ENCODE data around the gene VPS51. TPM values are rescaled to one million over a fixed set of nuclear protein-coding genes. Genes with fewer than 3 reads are reported as not detected.

VPS51 gene
- total RNA-seq, 1 experiment from 2014 or later: 77.0 TPM

GRCh38 chr11:65134952-65135632, 39.1 kb downstream of the VPS51 start:
- H3K27me3 Mint-ChIP-seq (ENCODE audit: insufficient read depth, unreplicated experiment): no peaks in the 10 kb centered on the region
- intact Hi-C loops (cut with micrococcal nuclease): loop anchor here (2.0 kb wide), 1 partner anchor 46 kb away; the partner anchor contains the start of gene CAPN1
- peak overlapping the region; percentile 99 for H3K4me3 Mint-ChIP-seq (ENCODE audit: unreplicated experiment)
- peaks cover 27% of the 10 kb centered on the region for H3K36me3 Mint-ChIP-seq (ENCODE audit: insufficient read depth, unreplicated experiment)
- H3K4me1 Mint-ChIP-seq (ENCODE audit: insufficient read depth, unreplicated experiment): peaks cover 28% of the 10 kb centered on the region
- CTCF ChIA-PET: interaction anchor here (0.8 to 1.8 kb wide), 4 partner anchors 9 to 48 kb away, joined by 4 to 9 read pairs (median 4); no protein-coding TSS in a partner anchor
- no peak for TF ChIP-seq CTCF (IDR thresholded peaks at IDR 0.05; ENCODE audit: unreplicated experiment)
- H3K27ac Mint-ChIP-seq (ENCODE audit: low read depth, unreplicated experiment): peak overlapping the region; percentile 100
- DNase-seq (ENCODE audit: unreplicated experiment): peak; percentile 98
- POLR2A ChIA-PET: interaction anchor here (0.5 to 8.2 kb wide), 35 partner anchors 9 to 906 kb away, joined by 3 to 157 read pairs (median 4); partner anchors contain the start of genes ATG2A, BANF1, CAPN1 and CDC42BPG
- TSS peak; percentile 73 for BruUV-seq (replicated peaks)
- no peaks in the 10 kb centered on the region for H3K9me3 Mint-ChIP-seq (ENCODE audit: unreplicated experiment)

- TF ChIP-seq CTCF (IDR thresholded peaks at IDR 0.05; ENCODE audit: unreplicated experiment): no peak
- Mint-ChIP-seq H3K4me1 (ENCODE audit: insufficient read depth, unreplicated experiment) (peaks cover 28% of the 10 kb centered on the region), H3K27ac (ENCODE audit: low read depth, unreplicated experiment) (peak overlapping the region; percentile 100), H3K9me3 (ENCODE audit: unreplicated experiment) (no peaks in the 10 kb centered on the region), H3K4me3 (ENCODE audit: unreplicated experiment) (peak overlapping the region; percentile 99), H3K27me3 (ENCODE audit: insufficient read depth, unreplicated experiment) (no peaks in the 10 kb centered on the region), H3K36me3 (ENCODE audit: insufficient read depth, unreplicated experiment) (peaks cover 22% of the 10 kb centered on the region)
- no peak for DNase-seq (ENCODE audit: unreplicated experiment)
- ChIA-PET POLR2A (interaction anchor here (0.5 to 8.2 kb wide), 31 partner anchors 9 to 905 kb away, joined by 3 to 157 read pairs (median 4); partner anchors contain the start of genes ATG2A, BANF1, CAPN1 and CDC42BPG), CTCF (interaction anchor here (0.8 to 1.8 kb wide), 4 partner anchors 9 to 48 kb away, joined by 4 to 9 read pairs (median 4); partner anchors contain the start of genes FAU and MRPL49)
- no TSS peak for BruUV-seq (replicated peaks)
- intact Hi-C loops (cut with micrococcal nuclease): loop anchor here (2.0 kb wide), 1 partner anchor 45 kb away; the partner anchor contains the start of gene CAPN1
These were observed 39.7 kb downstream of the VPS51 start for GRCh38 chr11:65135633-65136145.

- H3K36me3 Mint-ChIP-seq (ENCODE audit: insufficient read depth, unreplicated experiment): peaks cover 12% of the 10 kb centered on the region
- POLR2A ChIA-PET: interaction anchor here (1.6 to 8.2 kb wide), 6 partner anchors 8 to 44 kb away, joined by 5 to 157 read pairs (median 56); partner anchors contain the start of genes CAPN1, FAU, MRPL49 and ZNHIT2
- intact Hi-C loops (cut with micrococcal nuclease): no loop called here
- H3K4me1 Mint-ChIP-seq (ENCODE audit: insufficient read depth, unreplicated experiment): peaks cover 22% of the 10 kb centered on the region
- no peaks in the 10 kb centered on the region for H3K9me3 Mint-ChIP-seq (ENCODE audit: unreplicated experiment)
- H3K27me3 Mint-ChIP-seq (ENCODE audit: insufficient read depth, unreplicated experiment): no peaks in the 10 kb centered on the region
- no peak overlapping the region for H3K4me3 Mint-ChIP-seq (ENCODE audit: unreplicated experiment)
- H3K27ac Mint-ChIP-seq (ENCODE audit: low read depth, unreplicated experiment): no peak overlapping the region
- BruUV-seq (replicated peaks): no TSS peak
- no peak for DNase-seq (ENCODE audit: unreplicated experiment)
- CTCF ChIA-PET: interaction anchor here (0.6 to 1.8 kb wide), 4 partner anchors 8 to 89 kb away, joined by 4 to 9 read pairs (median 4); partner anchors contain the start of genes FAU and MRPL49
- TF ChIP-seq CTCF (IDR thresholded peaks at IDR 0.05; ENCODE audit: unreplicated experiment): no peak
These were observed 40.6 kb downstream of the VPS51 start for GRCh38 chr11:65136515-65137096.

All from MCF 10A (cell line).